Measurements from ENCODE around the gene ZCCHC13.

DNA sequence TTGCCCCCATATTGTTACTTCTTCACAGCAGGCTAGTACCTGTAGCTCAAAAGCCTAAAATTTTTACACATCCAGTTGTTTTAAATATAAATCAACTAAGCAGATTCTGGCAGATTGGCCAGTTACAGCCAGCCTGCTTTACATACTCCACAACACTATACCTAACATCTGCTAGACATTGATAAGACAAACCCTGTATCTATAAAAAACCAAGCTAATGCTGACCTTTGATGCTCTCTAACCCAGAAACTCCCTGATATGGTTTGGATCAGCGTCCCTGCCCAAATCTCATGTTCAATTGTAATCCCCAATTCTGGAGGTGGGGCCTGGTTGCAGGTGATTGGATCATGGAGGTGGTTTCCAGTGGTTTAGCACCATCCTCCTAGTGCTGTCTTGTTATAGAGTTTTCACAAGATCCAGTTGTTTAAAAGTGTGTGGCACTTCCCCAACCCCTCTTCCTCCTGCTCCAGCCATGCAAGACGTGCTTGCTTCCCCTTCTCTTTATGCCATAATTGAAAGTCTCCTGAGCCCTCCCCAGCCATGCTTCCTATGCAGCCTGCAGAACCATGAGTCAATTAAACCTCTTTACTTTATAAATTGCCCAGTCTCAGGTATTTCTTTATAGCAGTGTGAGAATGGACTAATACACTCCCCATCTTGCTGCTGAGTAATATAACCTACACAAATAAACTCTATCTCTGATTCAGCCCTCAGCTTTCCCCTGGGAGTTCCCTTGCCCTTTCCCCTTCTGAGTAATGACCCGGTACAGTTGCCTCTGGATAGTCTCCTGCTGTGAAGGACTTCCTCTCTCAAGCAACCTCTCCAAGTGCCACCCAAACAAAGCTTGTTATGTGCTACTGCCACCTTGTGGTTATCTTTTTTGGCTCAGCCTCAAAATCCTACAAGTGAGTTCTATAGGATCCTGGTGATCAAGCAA lies 39.6 kb downstream of the ZCCHC13 start:
- TF ChIP-seq, protein P1, sequence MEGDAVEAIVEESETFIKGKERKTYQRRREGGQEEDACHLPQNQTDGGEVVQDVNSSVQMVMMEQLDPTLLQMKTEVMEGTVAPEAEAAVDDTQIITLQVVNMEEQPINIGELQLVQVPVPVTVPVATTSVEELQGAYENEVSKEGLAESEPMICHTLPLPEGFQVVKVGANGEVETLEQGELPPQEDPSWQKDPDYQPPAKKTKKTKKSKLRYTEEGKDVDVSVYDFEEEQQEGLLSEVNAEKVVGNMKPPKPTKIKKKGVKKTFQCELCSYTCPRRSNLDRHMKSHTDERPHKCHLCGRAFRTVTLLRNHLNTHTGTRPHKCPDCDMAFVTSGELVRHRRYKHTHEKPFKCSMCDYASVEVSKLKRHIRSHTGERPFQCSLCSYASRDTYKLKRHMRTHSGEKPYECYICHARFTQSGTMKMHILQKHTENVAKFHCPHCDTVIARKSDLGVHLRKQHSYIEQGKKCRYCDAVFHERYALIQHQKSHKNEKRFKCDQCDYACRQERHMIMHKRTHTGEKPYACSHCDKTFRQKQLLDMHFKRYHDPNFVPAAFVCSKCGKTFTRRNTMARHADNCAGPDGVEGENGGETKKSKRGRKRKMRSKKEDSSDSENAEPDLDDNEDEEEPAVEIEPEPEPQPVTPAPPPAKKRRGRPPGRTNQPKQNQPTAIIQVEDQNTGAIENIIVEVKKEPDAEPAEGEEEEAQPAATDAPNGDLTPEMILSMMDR (IDR thresholded peaks at IDR 0.05) = peak; percentile 34 to 74 (median 61)
- TF ChIP-seq POLR2A (IDR thresholded peaks at IDR 0.05) (no peak), POLR2AphosphoS5 (IDR thresholded peaks at IDR 0.05) (no peak)

Measured in upper lobe of left lung (tissue), 4 donors.